ENCODE results near the gene DIAPH1.

DIAPH1 gene

GRCh38 chr5:141634720-141635119, 15.9 kb upstream of the DIAPH1 start:
- Histone ChIP-seq H3K9ac (ENCODE audit: low read length in 5 of 5) (no peak overlapping the region), H3K4me3 (ENCODE audit: low read depth in 1 of 5, low read length in 5 of 5) (no peak overlapping the region)

GRCh38 chr5:141633871-141634561, 15.2 kb upstream of the DIAPH1 start:
- Histone ChIP-seq H3K4me1 (ENCODE audit: control insufficient read depth in 5 of 5, insufficient read depth in 5 of 5, low read length in 5 of 5) (peaks cover 7 to 33% (median 32%) of the 10 kb centered on the region in 5 donors), H3K4me3 (ENCODE audit: low read depth in 1 of 5, low read length in 5 of 5) (no peak overlapping the region), H3K9me3 (ENCODE audit: control insufficient read depth in 5 of 5, low read length in 5 of 5) (no peaks in the 10 kb centered on the region), H3K9ac (ENCODE audit: low read length in 5 of 5) (no peak overlapping the region), H3K27me3 (ENCODE audit: control insufficient read depth in 5 of 5, insufficient read depth in 4 of 5, low read length in 5 of 5) (no peaks in the 10 kb centered on the region), H3K27ac (ENCODE audit: low read depth, low read length) (no peak overlapping the region), H3K36me3 (ENCODE audit: control insufficient read depth in 5 of 5, insufficient read depth in 5 of 5, low read length in 5 of 5) (peaks cover 3 to 20% (median 18%) of the 10 kb centered on the region in 5 donors)

More at GRCh38 chr5:141634720-141635119, 15.9 kb upstream of the DIAPH1 start:
- Histone ChIP-seq H3K27ac (ENCODE audit: low read depth, low read length) (no peak overlapping the region), H3K4me1 (ENCODE audit: control insufficient read depth in 5 of 5, insufficient read depth in 5 of 5, low read length in 5 of 5) (peaks cover 7 to 33% (median 32%) of the 10 kb centered on the region in 5 donors), H3K36me3 (ENCODE audit: control insufficient read depth in 5 of 5, insufficient read depth in 5 of 5, low read length in 5 of 5) (peaks cover 2 to 14% (median 11%) of the 10 kb centered on the region in 5 donors), H3K9me3 (ENCODE audit: control insufficient read depth in 5 of 5, low read length in 5 of 5) (no peaks in the 10 kb centered on the region), H3K27me3 (ENCODE audit: control insufficient read depth in 5 of 5, insufficient read depth in 4 of 5, low read length in 5 of 5) (no peaks in the 10 kb centered on the region)

- Histone ChIP-seq H3K4me1 (ENCODE audit: control insufficient read depth in 5 of 5, insufficient read depth in 5 of 5, low read length in 5 of 5) (peaks cover 7 to 27% (median 25%) of the 10 kb centered on the region in 5 donors), H3K9ac (ENCODE audit: low read length in 5 of 5) (no peak overlapping the region), H3K4me3 (ENCODE audit: low read depth in 1 of 5, low read length in 5 of 5) (no peak overlapping the region), H3K27ac (ENCODE audit: low read depth, low read length) (no peak overlapping the region), H3K36me3 (ENCODE audit: control insufficient read depth in 5 of 5, insufficient read depth in 5 of 5, low read length in 5 of 5) (peaks cover 8 to 34% (median 32%) of the 10 kb centered on the region in 5 donors), H3K9me3 (ENCODE audit: control insufficient read depth in 5 of 5, low read length in 5 of 5) (no peaks in the 10 kb centered on the region), H3K27me3 (ENCODE audit: control insufficient read depth in 5 of 5, insufficient read depth in 4 of 5, low read length in 5 of 5) (no peaks in the 10 kb centered on the region)
Observed at GRCh38 chr5:141632650-141633049, 13.8 kb upstream of the DIAPH1 start.

GRCh38 chr5:141630570-141631140, 11.9 kb upstream of the DIAPH1 start:
- Histone ChIP-seq H3K4me1 (ENCODE audit: control insufficient read depth in 5 of 5, insufficient read depth in 5 of 5, low read length in 5 of 5) (peaks cover 1 to 12% (median 9%) of the 10 kb centered on the region in 5 donors), H3K27me3 (ENCODE audit: control insufficient read depth in 5 of 5, insufficient read depth in 4 of 5, low read length in 5 of 5) (no peaks in the 10 kb centered on the region), H3K4me3 (ENCODE audit: low read depth in 1 of 5, low read length in 5 of 5) (no peak overlapping the region), H3K27ac (ENCODE audit: low read depth, low read length) (no peak overlapping the region), H3K9me3 (ENCODE audit: control insufficient read depth in 5 of 5, low read length in 5 of 5) (no peaks in the 10 kb centered on the region), H3K9ac (ENCODE audit: low read length in 5 of 5) (no peak overlapping the region), H3K36me3 (ENCODE audit: control insufficient read depth in 5 of 5, insufficient read depth in 5 of 5, low read length in 5 of 5) (peaks cover 10 to 50% (median 47%) of the 10 kb centered on the region in 5 donors)

GRCh38 chr5:141628175-141628788, 9.5 kb upstream of the DIAPH1 start:
- peaks cover 15 to 70% (median 63%) of the 10 kb centered on the region in 5 donors for H3K36me3 ChIP-seq (ENCODE audit: control insufficient read depth in 5 of 5, insufficient read depth in 5 of 5, low read length in 5 of 5)
- H3K27ac ChIP-seq (ENCODE audit: low read depth, low read length), result no peak overlapping the region
- no peaks in the 10 kb centered on the region for H3K27me3 ChIP-seq (ENCODE audit: control insufficient read depth in 5 of 5, insufficient read depth in 4 of 5, low read length in 5 of 5)
- H3K9ac ChIP-seq (ENCODE audit: low read length in 5 of 5), result no peak overlapping the region
- no peak overlapping the region for H3K4me3 ChIP-seq (ENCODE audit: low read depth in 1 of 5, low read length in 5 of 5)
- peaks cover 0 to 4% (median 0%) of the 10 kb centered on the region in 5 donors for H3K4me1 ChIP-seq (ENCODE audit: control insufficient read depth in 5 of 5, insufficient read depth in 5 of 5, low read length in 5 of 5)
- no peaks in the 10 kb centered on the region for H3K9me3 ChIP-seq (ENCODE audit: control insufficient read depth in 5 of 5, low read length in 5 of 5)

GRCh38 chr5:141623611-141624010, 4.8 kb upstream of the DIAPH1 start:
- no peaks in the 10 kb centered on the region for H3K9me3 ChIP-seq (ENCODE audit: control insufficient read depth in 5 of 5, low read length in 5 of 5)
- H3K9ac ChIP-seq (ENCODE audit: low read length in 5 of 5), result no peak overlapping the region
- H3K4me1 ChIP-seq (ENCODE audit: control insufficient read depth in 5 of 5, insufficient read depth in 5 of 5, low read length in 5 of 5), result peaks cover 0 to 11% (median 6%) of the 10 kb centered on the region in 5 donors
- H3K27me3 ChIP-seq (ENCODE audit: control insufficient read depth in 5 of 5, insufficient read depth in 4 of 5, low read length in 5 of 5), result no peaks in the 10 kb centered on the region
- no peak overlapping the region for H3K27ac ChIP-seq (ENCODE audit: low read depth, low read length)
- H3K4me3 ChIP-seq (ENCODE audit: low read depth in 1 of 5, low read length in 5 of 5), result no peak overlapping the region
- H3K36me3 ChIP-seq (ENCODE audit: control insufficient read depth in 5 of 5, insufficient read depth in 5 of 5, low read length in 5 of 5), result peaks cover 27 to 76% (median 69%) of the 10 kb centered on the region in 5 donors

- Histone ChIP-seq H3K9ac (ENCODE audit: low read length in 5 of 5) (peak overlapping the region in 1 of 5 donors; percentile 48), H3K27ac (ENCODE audit: low read depth, low read length) (no peak overlapping the region), H3K9me3 (ENCODE audit: control insufficient read depth in 5 of 5, low read length in 5 of 5) (no peaks in the 10 kb centered on the region), H3K4me3 (ENCODE audit: low read depth in 1 of 5, low read length in 5 of 5) (no peak overlapping the region), H3K27me3 (ENCODE audit: control insufficient read depth in 5 of 5, insufficient read depth in 4 of 5, low read length in 5 of 5) (no peaks in the 10 kb centered on the region), H3K36me3 (ENCODE audit: control insufficient read depth in 5 of 5, insufficient read depth in 5 of 5, low read length in 5 of 5) (peaks cover 27 to 72% (median 65%) of the 10 kb centered on the region in 5 donors), H3K4me1 (ENCODE audit: control insufficient read depth in 5 of 5, insufficient read depth in 5 of 5, low read length in 5 of 5) (peaks cover 0 to 12% (median 10%) of the 10 kb centered on the region in 5 donors)
Observed at GRCh38 chr5:141623186-141623585, 4.4 kb upstream of the DIAPH1 start.

GRCh38 chr5:141618030-141618803, 583 bp downstream of the DIAPH1 start:
- Histone ChIP-seq H3K36me3 (ENCODE audit: control insufficient read depth in 5 of 5, insufficient read depth in 5 of 5, low read length in 5 of 5) (peaks cover 20 to 34% (median 25%) of the 10 kb centered on the region in 5 donors), H3K9ac (ENCODE audit: low read length in 5 of 5) (peak overlapping the region; percentile 66 to 90 (median 80)), H3K4me3 (ENCODE audit: low read depth in 1 of 5, low read length in 5 of 5) (peak overlapping the region; percentile 67 to 80 (median 75)), H3K9me3 (ENCODE audit: control insufficient read depth in 5 of 5, low read length in 5 of 5) (no peaks in the 10 kb centered on the region), H3K27me3 (ENCODE audit: control insufficient read depth in 5 of 5, insufficient read depth in 4 of 5, low read length in 5 of 5) (no peaks in the 10 kb centered on the region), H3K4me1 (ENCODE audit: control insufficient read depth in 5 of 5, insufficient read depth in 5 of 5, low read length in 5 of 5) (peaks cover 0 to 30% (median 25%) of the 10 kb centered on the region in 5 donors), H3K27ac (ENCODE audit: low read depth, low read length) (peak overlapping the region; percentile 31)

- H3K4me1 ChIP-seq (ENCODE audit: control insufficient read depth in 5 of 5, insufficient read depth in 5 of 5, low read length in 5 of 5), result peaks cover 0 to 28% (median 25%) of the 10 kb centered on the region in 5 donors
- peak overlapping the region; percentile 67 to 80 (median 75) for H3K4me3 ChIP-seq (ENCODE audit: low read depth in 1 of 5, low read length in 5 of 5)
- H3K9me3 ChIP-seq (ENCODE audit: control insufficient read depth in 5 of 5, low read length in 5 of 5), result no peaks in the 10 kb centered on the region
- peak overlapping the region; percentile 2 to 90 (median 79) for H3K9ac ChIP-seq (ENCODE audit: low read length in 5 of 5)
- H3K36me3 ChIP-seq (ENCODE audit: control insufficient read depth in 5 of 5, insufficient read depth in 5 of 5, low read length in 5 of 5), result peaks cover 18 to 28% (median 21%) of the 10 kb centered on the region in 5 donors
- H3K27me3 ChIP-seq (ENCODE audit: control insufficient read depth in 5 of 5, insufficient read depth in 4 of 5, low read length in 5 of 5), result no peaks in the 10 kb centered on the region
- H3K27ac ChIP-seq (ENCODE audit: low read depth, low read length), result peak overlapping the region; percentile 31
Observed at GRCh38 chr5:141617682-141618029, 1.1 kb downstream of the DIAPH1 start.
